HG03097 (cell line): ENCODE data around the gene BEGAIN.

Experiments used
- ATAC-seq: cut with Tn5 transposase; IDR thresholded peaks from one replicate; pipeline ENCODE4 v1.9.1; 2021; ENCODE audit not compliant: unreplicated experiment, low FRiP score

Gene BEGAIN

DNA sequence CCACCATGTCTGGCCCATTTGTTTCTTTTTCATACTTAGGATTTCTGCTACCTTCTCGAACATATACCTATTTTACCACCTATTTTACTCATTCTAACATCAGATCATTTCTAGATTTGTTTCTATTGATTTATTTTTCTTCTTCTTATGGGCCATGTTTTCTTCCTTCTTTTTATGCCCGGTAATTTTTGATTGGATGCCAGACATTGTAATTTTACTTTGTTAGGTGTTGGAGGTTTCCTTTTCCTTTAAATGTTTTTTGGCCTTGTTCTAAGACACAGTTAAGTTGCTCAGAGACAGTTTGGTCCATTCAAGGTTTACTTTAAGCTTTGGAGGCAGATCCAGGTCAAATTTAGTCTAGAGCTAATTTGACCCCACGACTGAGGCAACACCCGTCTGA lies 14.7 kb upstream of the BEGAIN start:
- ATAC-seq = no peak

DNA sequence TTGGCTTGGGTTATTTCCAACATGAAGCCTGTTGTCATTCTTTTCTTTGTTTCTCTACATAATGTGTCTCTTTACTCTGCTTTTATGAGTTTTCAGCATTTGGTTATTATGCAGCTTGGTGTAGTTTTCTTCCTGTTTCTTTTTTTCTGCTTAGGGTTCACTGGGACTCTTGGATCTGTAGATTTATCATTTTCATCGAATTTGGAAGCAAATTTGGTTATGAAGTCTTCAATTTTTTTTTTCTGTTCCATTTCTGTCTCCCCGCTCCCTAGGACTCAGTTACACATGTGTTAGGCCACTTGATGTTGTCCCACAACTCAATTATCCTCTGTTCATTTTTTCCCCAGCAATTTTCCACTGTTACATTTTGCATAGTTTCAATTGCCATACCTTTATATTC lies 13.8 kb upstream of the BEGAIN start:
- no peak for ATAC-seq

DNA sequence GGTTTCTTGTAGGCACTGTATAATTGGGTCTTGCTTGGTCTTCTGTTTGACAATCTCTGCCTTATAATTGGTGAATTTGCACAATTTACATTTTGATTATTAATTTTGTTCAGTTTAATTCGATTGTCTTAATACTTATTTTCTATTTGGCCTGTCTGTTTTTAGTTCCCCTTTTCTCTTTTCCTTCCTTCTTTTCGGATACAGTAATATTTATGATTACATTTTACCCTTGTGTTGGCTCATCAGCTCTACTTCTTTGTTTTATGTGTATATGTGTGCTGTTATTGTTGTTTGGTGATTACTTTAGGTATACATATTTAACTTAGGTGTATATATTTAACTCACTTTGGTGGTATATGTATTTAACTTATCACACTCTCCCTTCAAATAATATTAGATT lies 12.8 kb upstream of the BEGAIN start:
- no peak for ATAC-seq

DNA sequence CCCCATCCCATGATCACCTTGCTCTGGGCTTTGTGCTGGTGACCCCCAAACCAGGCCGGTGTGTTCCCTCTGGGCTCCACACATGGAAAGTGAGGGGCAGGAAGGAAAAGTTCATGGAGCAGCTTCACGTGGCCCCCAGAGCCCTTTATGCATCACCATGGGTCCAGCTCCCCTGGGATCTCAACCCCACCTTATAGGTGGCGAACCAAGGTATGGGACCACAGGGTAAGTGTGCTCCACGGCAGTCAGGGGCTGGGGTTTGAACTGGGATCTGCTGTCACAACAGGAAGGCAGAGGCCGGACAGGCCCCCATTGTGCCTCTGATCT lies 7.4 kb upstream of the BEGAIN start:
- no peak for ATAC-seq

DNA sequence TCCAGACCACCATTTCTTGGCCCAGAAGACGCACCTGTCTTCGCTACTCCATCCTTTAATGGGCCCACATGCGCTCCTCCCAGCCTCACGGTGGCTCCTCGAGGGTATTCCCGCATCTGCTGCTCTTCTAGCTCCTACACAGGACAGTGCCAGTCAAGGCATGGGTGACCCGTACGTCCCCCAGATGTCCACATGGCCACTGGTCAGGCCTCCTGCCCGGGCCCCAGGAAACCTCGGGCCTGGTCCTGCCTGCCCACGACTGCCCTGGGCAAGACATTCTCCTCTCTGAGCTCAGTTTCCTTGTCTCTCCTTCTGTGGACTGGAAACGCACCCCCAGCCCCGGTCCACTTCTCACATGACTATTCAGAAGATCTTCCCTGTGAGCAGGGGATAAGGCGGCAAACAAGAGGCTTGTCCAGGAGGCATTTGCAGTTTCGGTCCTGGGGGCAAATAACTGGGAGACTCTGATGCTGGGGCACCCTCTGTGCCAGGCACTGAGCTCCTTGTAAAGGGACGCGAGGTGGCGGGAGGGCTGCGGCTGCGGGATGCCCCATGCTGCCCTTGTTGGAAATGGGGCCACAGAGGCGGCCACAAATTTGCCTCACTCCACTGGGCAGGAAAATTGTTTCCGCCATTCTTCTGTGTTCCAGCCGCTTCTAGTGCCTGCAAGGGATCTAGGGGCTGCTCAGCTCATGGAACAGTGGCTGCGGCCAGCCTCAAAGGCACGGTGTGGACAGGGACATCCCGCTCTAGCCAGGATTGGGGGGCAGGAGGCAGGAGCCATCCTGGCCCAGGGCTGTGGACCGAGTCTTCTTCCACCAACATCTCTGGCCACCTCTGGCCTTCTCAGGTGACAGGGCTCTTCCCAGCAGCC lies 6.8 kb upstream of the BEGAIN start:
- ATAC-seq = no peak

DNA sequence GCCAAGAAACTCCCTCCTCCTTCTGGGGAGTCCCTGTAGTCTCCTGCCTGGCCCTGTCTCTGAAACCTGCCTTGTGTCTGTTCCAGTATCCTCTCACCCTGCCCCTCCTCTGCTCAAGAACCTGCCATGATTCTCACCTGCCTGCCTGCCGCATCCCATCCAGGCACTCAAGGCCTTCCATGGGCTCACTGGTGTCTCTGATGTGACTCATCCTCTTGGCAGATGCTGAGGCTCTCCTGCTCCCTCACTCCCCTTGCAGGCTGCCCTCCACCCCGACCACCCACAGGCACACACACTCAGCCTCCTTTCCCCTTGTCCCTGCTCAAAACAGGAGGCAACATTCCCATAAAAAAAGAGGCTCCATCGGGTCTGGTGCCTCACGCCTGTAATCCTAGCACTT lies 5.8 kb upstream of the BEGAIN start:
- no peak for ATAC-seq

DNA sequence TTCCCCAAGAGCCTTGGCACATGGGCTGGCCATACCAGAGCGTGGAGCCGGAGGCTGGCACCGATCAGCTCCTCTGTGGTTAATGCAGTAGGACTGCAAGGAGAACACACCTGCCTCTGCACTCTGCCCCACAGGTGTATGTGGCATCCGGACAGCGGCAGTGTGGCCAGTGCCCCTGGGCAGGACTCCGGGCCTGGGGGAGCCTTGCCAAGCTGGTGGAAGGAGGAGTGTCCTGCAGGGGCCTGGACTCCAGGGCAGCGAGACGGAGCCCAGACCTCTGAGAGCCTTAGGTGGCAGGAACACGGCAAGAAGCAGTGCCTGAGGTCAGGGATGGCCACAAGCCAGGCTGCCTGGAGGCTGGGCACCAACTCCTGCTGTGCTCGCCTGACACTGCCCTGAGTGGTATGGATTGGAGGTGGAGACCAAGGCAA lies 5.3 kb upstream of the BEGAIN start:
- no peak for ATAC-seq

DNA sequence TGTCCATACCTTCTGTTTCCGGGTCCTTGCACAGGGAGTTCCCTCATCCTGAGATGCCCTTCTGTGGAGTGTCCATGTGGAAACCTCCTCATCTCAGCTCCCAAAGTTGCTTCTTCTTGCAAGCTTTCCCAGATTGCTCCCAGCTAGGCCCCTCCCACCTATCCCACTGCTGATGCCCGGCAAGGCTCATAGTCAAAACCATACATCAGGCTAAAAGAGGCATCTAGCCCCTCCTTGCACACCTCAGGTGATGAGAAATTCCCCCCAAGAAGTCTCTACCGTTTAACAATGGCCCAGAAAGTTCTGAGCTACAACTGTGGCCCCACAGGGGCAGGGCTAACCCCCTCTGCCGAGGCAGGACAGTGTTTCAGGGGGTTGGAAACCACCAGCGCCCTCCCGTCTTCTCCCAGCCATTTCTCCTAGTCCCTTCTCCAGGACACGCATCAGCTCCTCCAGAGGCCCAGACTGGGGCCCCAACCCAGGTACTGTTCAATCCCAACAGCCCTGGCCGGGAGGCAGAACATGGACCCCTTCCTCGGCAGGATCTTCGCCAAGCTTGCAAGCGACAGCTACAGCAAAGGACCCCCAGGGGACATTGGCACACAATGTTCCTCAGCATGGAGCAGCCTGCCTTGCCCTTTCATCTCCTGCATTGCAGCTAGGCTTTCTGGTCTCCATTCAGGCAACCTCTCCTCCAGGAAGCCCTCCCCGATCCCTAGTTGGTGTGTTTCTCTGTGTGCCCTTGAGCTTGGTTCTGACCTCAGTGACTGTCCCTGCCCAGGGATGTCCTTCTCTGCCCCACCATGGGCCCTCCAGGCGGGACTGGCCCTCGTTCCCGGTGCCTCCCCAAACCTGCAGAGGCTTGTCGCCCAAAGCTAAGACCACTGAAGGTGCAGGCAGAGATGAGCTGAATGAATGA lies 4.5 kb upstream of the BEGAIN start:
- ATAC-seq = no peak

DNA sequence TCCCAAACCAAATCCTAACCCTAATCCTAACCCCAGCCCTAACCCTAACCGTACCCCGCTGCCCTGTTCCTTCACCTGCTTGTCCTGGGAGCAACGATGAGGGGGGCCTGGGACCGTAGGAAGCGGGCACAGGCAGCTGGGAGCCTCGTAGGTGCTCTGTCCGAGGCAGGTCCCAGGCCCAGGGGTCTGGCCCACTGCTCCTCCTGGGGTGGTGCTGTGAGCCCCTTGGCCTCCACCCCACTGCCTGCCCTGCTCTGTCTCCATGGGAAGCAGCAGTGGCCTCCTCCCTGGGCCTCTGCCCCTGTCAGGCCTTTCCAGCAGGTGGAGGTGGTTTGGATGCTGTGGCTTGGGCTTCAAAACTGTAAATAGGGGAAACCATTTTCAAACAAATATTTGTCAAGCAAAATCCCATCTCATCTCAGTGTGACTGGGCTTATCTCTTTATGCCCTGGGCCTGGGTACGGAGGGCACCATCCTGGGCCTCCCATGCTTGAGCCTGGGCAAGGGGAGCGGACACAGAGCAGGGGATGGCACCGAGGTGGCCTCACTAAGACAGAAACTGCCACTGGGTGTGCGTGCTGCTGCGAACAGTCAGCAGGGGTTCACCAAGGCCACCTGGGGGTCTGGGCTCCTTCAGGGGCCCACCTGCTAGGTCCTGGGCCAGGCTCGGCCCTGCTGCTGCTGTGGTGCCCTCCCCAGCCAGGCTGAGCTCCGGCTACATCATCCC lies 3.7 kb upstream of the BEGAIN start:
- no peak for ATAC-seq

DNA sequence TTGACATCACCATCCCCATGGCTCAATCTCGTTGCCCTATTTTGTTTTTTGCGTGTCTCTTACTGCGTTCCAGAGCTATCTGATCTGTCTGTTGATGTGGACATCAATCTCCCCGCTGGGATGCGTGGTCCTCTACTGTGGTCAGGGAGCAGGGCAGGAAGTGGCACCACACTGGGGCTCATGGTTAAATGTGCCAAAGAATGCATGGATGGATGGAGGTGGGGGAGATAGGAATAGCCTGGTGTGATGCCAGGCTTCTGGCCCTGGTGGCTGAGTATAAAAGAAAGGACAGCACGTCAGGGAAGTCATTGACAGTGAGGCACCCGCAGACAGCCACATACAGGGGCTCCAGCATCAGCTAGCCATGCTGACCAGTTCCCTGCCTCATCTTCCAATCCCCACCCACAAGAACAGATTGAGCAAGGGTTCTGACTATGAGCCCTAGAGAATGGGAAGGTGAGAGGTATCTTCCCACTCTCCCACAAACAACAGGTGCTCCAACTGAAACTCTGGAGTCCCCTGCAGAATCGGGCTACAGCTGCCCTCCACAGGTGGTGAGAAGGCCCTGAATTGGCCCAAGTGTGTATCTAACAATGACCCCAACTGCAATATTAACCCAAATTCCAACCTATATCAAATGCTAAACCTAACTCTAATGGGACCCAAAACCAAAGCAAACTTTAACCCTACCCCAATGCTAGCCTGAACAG lies 2.7 kb upstream of the BEGAIN start:
- ATAC-seq = no peak

DNA sequence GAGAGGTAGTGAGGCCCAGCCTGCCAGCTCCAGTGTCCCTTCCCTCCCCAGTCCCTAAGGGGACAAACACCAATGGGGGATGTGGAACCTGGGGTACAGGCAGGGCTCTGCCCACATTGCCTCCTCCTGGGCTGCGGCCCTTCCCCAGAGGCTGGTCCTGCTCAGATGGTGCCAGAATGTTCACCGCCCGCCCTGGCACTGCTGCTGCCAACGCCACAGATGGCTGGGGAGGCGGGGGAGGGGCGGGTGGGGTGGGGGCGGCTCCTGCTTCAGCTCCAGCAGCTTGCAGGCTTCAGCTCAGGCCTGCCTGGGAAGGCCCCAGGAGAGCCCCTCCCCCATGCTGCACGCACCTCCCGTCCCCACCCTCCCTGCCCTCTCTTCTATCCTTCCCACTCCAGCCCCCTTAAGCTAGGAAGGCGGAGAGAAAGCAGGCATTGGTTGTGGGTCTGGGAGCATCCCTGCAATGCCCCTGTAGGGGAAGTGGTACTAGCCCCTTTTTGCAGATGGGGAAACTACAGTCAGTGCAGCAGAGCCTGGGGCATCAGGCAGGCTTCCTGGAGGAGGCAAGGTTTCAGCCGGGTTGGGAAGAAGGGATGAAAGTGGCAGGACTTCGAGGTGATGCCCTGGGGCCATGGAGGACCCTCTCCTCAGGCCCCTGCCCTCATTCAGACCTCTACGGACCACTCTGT lies 2.0 kb upstream of the BEGAIN start:
- ATAC-seq = no peak

DNA sequence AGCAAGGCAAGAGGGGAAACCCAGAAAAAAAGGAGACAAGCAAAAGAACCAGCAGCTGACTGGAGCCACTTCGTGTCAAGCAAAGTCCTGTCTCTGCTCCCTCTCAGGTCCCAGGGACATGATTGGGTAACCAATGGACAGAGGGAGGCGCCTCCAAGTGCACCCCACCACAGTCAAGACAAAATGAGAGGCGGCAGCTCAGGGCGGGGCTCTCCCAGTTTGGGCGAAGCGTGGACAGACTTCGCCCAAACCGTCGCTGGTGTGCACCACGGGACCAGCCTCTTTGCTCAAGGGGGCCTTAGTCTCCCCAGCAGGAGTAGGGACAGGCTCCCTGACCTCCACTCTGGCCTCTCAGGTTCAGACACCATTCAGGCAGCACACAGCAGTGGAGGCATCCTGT lies 1.5 kb upstream of the BEGAIN start:
- no peak for ATAC-seq

DNA sequence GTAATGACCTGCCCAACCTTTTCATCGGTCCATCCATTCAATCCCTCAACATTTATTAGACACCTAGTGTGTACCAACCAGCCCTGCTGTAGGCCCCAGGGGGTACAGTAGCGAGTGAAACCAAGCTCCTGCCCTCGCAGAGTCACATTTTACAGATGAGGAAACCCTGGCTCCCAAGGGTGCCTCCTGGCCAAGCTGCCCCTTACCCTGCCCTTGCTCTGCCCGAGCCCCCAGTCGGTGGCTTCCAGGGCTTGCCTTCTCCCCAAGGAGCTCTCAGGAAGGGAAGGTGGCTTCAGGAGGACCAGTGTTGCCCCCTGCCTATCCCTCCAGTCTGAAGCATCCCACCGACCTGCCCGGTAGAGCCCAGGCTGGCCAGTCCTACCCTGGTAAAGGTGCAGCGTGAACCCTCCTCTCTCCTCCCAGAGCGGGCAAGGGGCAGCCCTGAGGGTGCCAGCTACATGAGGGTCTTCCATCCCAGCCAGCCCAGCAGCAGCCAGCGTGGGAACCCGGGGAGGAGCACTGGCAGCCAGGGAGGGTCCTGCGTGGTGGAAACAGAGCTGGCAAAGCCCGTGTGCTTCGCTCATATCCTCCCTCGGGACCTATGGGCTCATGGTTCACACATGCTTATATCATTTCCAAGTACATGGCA lies 670 bp upstream of the BEGAIN start:
- ATAC-seq = no peak

DNA sequence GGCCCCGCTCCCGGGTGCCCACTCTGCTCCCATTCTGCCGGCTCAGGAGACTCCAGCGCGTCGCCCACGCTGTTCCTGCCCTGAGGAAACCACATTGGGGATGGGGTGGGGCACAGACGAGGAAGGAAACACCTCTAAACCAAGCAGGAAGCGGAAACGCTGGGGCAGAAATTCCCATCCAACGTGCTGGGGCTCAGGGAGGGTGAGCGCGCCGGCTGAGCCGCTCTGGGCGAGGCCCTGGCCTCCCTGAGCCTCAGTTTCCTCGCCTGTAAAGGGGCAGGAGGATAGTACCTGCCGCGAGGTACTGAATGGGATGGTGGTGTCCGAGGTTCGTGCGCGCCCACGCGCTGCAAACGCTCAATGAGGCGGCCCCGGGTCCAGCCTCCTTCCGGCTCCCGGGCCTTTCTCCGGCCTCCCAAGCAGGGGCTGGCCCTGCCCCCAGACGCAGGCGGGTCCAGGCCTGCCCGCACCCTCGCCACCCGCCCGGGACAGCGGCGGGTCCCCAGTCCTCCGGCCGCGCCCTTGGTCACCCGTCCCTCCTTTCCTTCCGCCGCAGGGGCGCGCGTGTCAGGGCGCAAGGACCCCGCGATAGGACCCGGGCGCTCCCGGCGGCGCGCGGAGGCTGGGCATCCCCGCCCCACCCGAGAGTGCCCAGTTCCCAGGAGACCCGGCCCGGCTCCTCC lies 673 bp downstream of the BEGAIN start:
- no peak for ATAC-seq

DNA sequence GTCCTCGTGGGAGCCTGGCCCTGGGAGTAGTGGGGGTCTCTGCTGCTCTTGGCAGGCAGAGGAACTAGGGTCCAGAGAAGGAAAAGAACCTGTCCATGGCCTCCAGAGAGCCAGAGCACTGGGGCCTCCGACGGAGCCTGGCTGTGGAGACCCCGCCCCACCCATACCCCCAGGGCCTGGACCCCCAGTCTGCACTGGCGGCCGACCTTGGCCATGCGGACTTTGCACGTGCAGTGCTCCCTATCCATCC lies 1.1 kb downstream of the BEGAIN start:
- no peak for ATAC-seq

DNA sequence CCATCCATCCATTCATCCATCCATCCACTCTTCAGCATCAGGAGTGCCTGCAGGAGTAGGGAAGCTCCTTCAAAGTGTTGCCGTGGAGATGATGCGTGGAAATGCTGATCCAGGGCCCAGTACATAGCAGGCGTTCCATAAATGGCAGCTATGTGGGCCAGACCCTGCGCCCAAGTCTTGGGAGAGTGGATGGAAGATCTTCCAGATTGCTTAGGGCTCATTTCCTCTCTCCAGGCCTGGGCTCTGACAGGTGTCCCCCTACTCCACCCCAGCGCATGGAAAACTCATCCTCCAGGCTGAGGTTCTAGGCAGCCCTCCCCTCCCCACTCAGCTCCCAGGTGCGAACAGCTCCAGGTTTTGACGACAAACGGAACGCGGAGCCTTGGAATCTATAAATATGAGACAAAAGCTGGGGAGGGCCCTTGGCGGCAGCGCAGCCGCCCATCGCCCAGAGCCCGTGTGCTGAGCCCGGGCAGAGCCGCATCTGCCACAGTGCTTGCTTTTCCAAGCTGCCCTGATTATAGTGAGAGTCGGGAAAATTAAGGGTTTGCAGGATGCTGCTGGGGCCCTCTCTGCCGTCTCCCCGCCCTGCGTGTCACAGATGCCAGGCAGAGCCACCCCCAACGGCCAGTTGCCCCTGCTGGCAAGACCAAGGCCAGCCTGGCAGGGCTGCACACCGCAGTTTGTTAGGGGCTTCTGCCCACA lies 1.6 kb downstream of the BEGAIN start:
- no peak for ATAC-seq

DNA sequence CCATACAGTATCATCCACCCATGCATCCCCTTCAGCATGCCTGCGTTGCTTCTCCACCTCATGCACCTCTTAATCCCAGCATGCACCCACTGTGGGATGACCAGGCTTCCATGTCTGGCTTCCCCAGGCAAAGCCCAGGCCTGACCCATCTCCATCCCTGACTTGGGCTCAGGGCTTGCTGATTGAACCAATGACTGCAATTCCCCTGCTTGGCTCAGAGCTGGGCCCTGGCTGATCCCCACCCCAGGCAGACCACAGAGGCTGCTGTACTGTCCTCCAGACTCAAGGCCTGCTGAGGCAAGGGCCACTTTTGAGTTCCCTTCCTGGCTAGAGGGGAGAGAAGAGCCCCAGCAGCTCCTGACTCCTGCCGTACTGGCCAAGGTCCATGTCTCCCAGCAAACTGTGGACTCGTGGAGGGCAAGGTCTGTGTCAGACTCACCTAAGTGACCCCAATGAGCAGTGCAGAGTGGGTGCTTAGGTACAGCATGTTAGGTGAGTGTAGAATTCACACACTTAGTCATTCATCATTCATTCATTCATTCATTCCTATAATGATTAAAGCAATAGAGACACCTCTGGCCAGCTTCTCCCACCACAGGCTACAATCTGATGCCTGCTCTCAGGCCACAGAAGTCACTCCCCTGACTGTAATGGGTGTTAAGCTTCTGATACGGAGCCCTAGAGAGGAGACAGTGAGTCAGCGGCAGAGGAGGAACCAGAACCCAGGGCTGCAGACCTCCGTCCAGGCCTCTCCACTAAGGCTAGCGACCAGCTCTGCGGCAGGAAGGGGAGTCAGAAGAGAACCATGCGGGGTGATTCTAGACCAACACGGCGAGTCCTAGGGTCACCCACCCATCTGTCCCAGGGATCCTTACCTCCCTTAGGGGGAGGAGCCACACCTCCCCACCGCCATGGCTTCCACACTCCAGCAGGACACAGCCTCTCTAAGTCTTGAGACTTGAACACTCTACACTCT lies 2.9 kb downstream of the BEGAIN start:
- ATAC-seq = no peak
